GM19239 (cell line): ENCODE results near the gene UBE2L6.
A peak's percentile ranks its signal among the peaks of the same experiment; 100 is the strongest.

Source experiments
- DNase-seq: peaks from one replicate; pipeline ENCODE4 v3.0.0; 2011; ENCODE audit warnings: low spot score; ENCODE audit not compliant: insufficient read length
- FAIRE-seq: peaks from 2 replicates; lab custom pipeline; 2011; peaks lifted over from hg19 to GRCh38; lab: Jason Lieb, UNC

Gene UBE2L6

GRCh38 chr11:57568330-57568766 lies 876 bp upstream of the UBE2L6 start:
- DNase-seq: no peak

GRCh38 chr11:57566905-57567514 lies 462 bp downstream of the UBE2L6 start:
- DNase-seq (no peak), FAIRE-seq (peak; percentile 44)

More at GRCh38 chr11:57568330-57568766, 876 bp upstream of the UBE2L6 start:
- no peak for FAIRE-seq

- DNase-seq (peak; percentile 57), FAIRE-seq (peak; percentile 99)
Observed at GRCh38 chr11:57566005-57566904, 1.2 kb downstream of the UBE2L6 start.

GRCh38 chr11:57562596-57562995 lies 4.9 kb downstream of the UBE2L6 start:
- FAIRE-seq (no peak), DNase-seq (no peak)

- no peak for FAIRE-seq
Observed at GRCh38 chr11:57560146-57560545, 7.3 kb downstream of the UBE2L6 start.

GRCh38 chr11:57556041-57556440 lies 11.4 kb downstream of the UBE2L6 start:
- FAIRE-seq: no peak
- DNase-seq: no peak

More at GRCh38 chr11:57560146-57560545, 7.3 kb downstream of the UBE2L6 start:
- no peak for DNase-seq

- DNase-seq: no peak
- no peak for FAIRE-seq
Observed at GRCh38 chr11:57555393-57555792, 12.1 kb downstream of the UBE2L6 start.

GRCh38 chr11:57552479-57552878 lies 15.0 kb downstream of the UBE2L6 start:
- no peak for FAIRE-seq

GRCh38 chr11:57551941-57552340 lies 15.5 kb downstream of the UBE2L6 start:
- no peak for FAIRE-seq

More at GRCh38 chr11:57552479-57552878, 15.0 kb downstream of the UBE2L6 start:
- DNase-seq: no peak

GRCh38 chr11:57549983-57550382 lies 17.5 kb downstream of the UBE2L6 start:
- no peak for FAIRE-seq
- no peak for DNase-seq

More at GRCh38 chr11:57551941-57552340, 15.5 kb downstream of the UBE2L6 start:
- DNase-seq: no peak

GRCh38 chr11:57547854-57548377 lies 19.6 kb downstream of the UBE2L6 start:
- DNase-seq (peak; percentile 52), FAIRE-seq (peak; percentile 78)

- DNase-seq: peak; percentile 35
Observed at GRCh38 chr11:57546869-57547475, 20.5 kb downstream of the UBE2L6 start.

GRCh38 chr11:57546451-57546850 lies 21.0 kb downstream of the UBE2L6 start:
- FAIRE-seq (no peak), DNase-seq (no peak)

More at GRCh38 chr11:57546869-57547475, 20.5 kb downstream of the UBE2L6 start:
- FAIRE-seq: peak; percentile 33

GRCh38 chr11:57545883-57546282 lies 21.6 kb downstream of the UBE2L6 start:
- DNase-seq (no peak), FAIRE-seq (no peak)

GRCh38 chr11:57544566-57544965 lies 22.9 kb downstream of the UBE2L6 start:
- FAIRE-seq (no peak), DNase-seq (no peak)

GRCh38 chr11:57543593-57543992 lies 23.9 kb downstream of the UBE2L6 start:
- FAIRE-seq (no peak), DNase-seq (no peak)

GRCh38 chr11:57542582-57542981 lies 24.9 kb downstream of the UBE2L6 start:
- FAIRE-seq: no peak
- no peak for DNase-seq

GRCh38 chr11:57541169-57541568 lies 26.3 kb downstream of the UBE2L6 start:
- DNase-seq: no peak
- no peak for FAIRE-seq

GRCh38 chr11:57539342-57539741 lies 28.1 kb downstream of the UBE2L6 start:
- FAIRE-seq (no peak), DNase-seq (no peak)

GRCh38 chr11:57536947-57537619 lies 30.4 kb downstream of the UBE2L6 start, which contains the start of gene SMTNL1:
Gene SMTNL1, plus strand, starts transcription at chr11:57537595. Its CDS starts 5,048 bp downstream, at chr11:57542643.
- no peak for FAIRE-seq

More at GRCh38 chr11:57536947-57537619, 30.4 kb downstream of the UBE2L6 start, which contains the start of gene SMTNL1:
- no peak for DNase-seq
